ENCODE measurements around the gene DDAH1.
"Not testable (repeated sequence)": the region's sequence is repeated elsewhere in the genome, so short reads cannot be mapped to it uniquely, and the experiment has no call there.

DDAH1 gene

DNA sequence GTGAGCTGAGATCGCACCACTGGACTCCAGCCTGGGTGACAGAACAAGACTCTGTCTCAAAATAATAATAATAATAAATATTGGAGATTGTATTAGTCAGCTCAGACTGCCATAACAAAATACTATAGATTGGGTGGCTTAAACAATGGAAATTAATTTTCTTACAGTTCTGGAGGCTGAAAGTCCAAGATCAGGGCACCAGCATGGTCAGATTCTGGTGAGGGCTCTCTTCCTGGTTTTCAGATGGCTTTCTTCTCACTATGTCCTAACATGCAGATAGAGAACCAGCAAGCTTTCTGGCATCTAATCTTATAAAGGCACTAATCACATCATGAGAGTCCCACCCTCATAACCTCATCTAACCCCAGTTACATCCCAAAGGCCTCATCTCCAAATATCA is 23.2 kb upstream of the DDAH1 start:
- Histone ChIP-seq H3K9me3 (ENCODE audit: low read length) (no peaks in the 10 kb centered on the region), H3K9ac (ENCODE audit: low read length) (no peak overlapping the region), H3K27me3 (ENCODE audit: control insufficient read depth in 1 of 2, insufficient read depth in 2 of 2, low read length in 2 of 2) (no peaks in the 10 kb centered on the region), H3K27ac (ENCODE audit: low read depth, low read length) (no peak overlapping the region), H3K36me3 (ENCODE audit: insufficient read depth, low read length) (no peaks in the 10 kb centered on the region), H3K4me3 (ENCODE audit: low read depth in 1 of 2, low read length in 2 of 2) (no peak overlapping the region), H3K4me1 (ENCODE audit: insufficient read depth, low read length) (no peaks in the 10 kb centered on the region)

GRCh38 chr1:85485516-85485915 is 20.6 kb upstream of the DDAH1 start:
- H3K9ac ChIP-seq (ENCODE audit: low read length) = no peak overlapping the region
- no peak overlapping the region for H3K27ac ChIP-seq (ENCODE audit: low read depth, low read length)
- H3K9me3 ChIP-seq (ENCODE audit: low read length) = no peaks in the 10 kb centered on the region
- no peak overlapping the region for H3K4me3 ChIP-seq (ENCODE audit: low read depth in 1 of 2, low read length in 2 of 2)
- H3K4me1 ChIP-seq (ENCODE audit: insufficient read depth, low read length) = no peaks in the 10 kb centered on the region
- no peaks in the 10 kb centered on the region for H3K27me3 ChIP-seq (ENCODE audit: control insufficient read depth in 1 of 2, insufficient read depth in 2 of 2, low read length in 2 of 2)
- no peaks in the 10 kb centered on the region for H3K36me3 ChIP-seq (ENCODE audit: insufficient read depth, low read length)

DNA sequence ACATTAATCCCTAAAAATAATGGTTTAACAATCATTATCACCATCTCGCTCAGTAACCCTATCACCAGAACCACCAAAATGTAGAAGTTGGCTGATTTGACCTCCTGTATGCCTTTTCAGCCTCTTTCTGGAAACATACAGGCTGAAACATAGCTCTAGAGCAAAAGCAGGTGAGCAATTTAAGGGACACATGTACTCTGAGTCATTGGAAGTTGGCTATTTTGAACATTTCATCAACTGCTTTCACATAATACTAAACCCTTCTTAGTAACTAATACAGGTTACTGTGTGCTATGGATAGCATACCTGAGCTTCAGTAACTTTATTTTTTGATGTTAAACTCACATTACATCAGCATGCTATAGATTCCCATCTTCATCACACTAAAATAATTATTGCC is 19.8 kb upstream of the DDAH1 start:
- H3K4me3 ChIP-seq (ENCODE audit: low read depth in 1 of 2, low read length in 2 of 2) = no peak overlapping the region
- H3K27me3 ChIP-seq (ENCODE audit: control insufficient read depth in 1 of 2, insufficient read depth in 2 of 2, low read length in 2 of 2) = no peaks in the 10 kb centered on the region
- no peaks in the 10 kb centered on the region for H3K4me1 ChIP-seq (ENCODE audit: insufficient read depth, low read length)
- H3K27ac ChIP-seq (ENCODE audit: low read depth, low read length) = no peak overlapping the region
- no peaks in the 10 kb centered on the region for H3K36me3 ChIP-seq (ENCODE audit: insufficient read depth, low read length)
- no peaks in the 10 kb centered on the region for H3K9me3 ChIP-seq (ENCODE audit: low read length)
- no peak overlapping the region for H3K9ac ChIP-seq (ENCODE audit: low read length)

GRCh38 chr1:85484264-85484663 is 19.3 kb upstream of the DDAH1 start:
- Histone ChIP-seq H3K27ac (ENCODE audit: low read depth, low read length) (no peak overlapping the region), H3K9me3 (ENCODE audit: low read length) (no peaks in the 10 kb centered on the region), H3K4me3 (ENCODE audit: low read depth in 1 of 2, low read length in 2 of 2) (no peak overlapping the region), H3K27me3 (ENCODE audit: control insufficient read depth in 1 of 2, insufficient read depth in 2 of 2, low read length in 2 of 2) (no peaks in the 10 kb centered on the region), H3K36me3 (ENCODE audit: insufficient read depth, low read length) (no peaks in the 10 kb centered on the region), H3K4me1 (ENCODE audit: insufficient read depth, low read length) (no peaks in the 10 kb centered on the region), H3K9ac (ENCODE audit: low read length) (no peak overlapping the region)

GRCh38 chr1:85481688-85482087 is 16.7 kb upstream of the DDAH1 start:
- Histone ChIP-seq H3K4me3 (ENCODE audit: low read depth in 1 of 2, low read length in 2 of 2) (no peak overlapping the region), H3K27me3 (ENCODE audit: control insufficient read depth in 1 of 2, insufficient read depth in 2 of 2, low read length in 2 of 2) (no peaks in the 10 kb centered on the region), H3K27ac (ENCODE audit: low read depth, low read length) (no peak overlapping the region), H3K36me3 (ENCODE audit: insufficient read depth, low read length) (no peaks in the 10 kb centered on the region), H3K9ac (ENCODE audit: low read length) (no peak overlapping the region), H3K4me1 (ENCODE audit: insufficient read depth, low read length) (no peaks in the 10 kb centered on the region), H3K9me3 (ENCODE audit: low read length) (no peaks in the 10 kb centered on the region)

DNA sequence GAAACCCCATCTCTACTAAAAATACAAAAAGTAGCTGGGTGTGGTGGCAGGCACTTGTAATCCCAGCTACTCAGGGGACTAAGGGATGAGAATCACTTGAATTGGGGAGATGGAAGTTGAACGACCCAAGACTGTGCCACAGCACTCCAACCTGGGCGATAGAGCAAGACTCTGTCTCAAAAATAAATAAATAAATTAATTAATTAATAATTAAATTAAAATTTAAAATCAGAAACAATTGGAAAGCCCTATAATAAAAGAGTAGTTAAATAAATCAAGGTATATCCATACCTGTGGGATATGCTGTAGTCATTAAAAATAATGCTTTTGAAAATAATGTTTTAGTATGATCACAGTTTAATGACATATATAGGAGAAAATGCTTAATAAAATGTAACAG is 15.6 kb upstream of the DDAH1 start:
- H3K36me3 ChIP-seq (ENCODE audit: insufficient read depth, low read length) = no peaks in the 10 kb centered on the region
- H3K27ac ChIP-seq (ENCODE audit: low read depth, low read length) = no peak overlapping the region
- H3K9me3 ChIP-seq (ENCODE audit: low read length) = no peaks in the 10 kb centered on the region
- H3K27me3 ChIP-seq (ENCODE audit: control insufficient read depth in 1 of 2, insufficient read depth in 2 of 2, low read length in 2 of 2) = no peaks in the 10 kb centered on the region
- H3K9ac ChIP-seq (ENCODE audit: low read length) = no peak overlapping the region
- no peaks in the 10 kb centered on the region for H3K4me1 ChIP-seq (ENCODE audit: insufficient read depth, low read length)
- H3K4me3 ChIP-seq (ENCODE audit: low read depth in 1 of 2, low read length in 2 of 2) = no peak overlapping the region

DNA sequence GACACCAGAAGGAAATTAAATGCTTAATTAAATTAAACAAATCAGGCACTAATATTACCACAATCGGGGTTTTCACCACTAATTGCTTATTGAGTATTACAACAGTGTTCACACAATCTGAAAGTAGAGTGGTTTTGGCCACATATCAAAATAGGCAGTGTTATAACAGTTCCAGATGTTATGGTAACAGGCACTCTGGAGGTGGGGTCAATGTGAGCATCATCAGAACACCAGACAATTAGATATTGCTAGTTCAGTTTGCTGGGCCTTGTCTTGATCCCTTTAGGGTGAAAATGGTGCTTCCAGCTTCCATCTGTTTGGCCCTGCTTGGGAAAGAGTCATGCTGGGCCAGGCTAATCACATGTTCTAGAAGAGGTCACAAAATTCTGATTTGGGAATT is 14.5 kb upstream of the DDAH1 start:
- Histone ChIP-seq H3K36me3 (ENCODE audit: insufficient read depth, low read length) (no peaks in the 10 kb centered on the region), H3K9me3 (ENCODE audit: low read length) (no peaks in the 10 kb centered on the region), H3K4me1 (ENCODE audit: insufficient read depth, low read length) (no peaks in the 10 kb centered on the region), H3K4me3 (ENCODE audit: low read depth in 1 of 2, low read length in 2 of 2) (no peak overlapping the region), H3K9ac (ENCODE audit: low read length) (no peak overlapping the region), H3K27ac (ENCODE audit: low read depth, low read length) (no peak overlapping the region), H3K27me3 (ENCODE audit: control insufficient read depth in 1 of 2, insufficient read depth in 2 of 2, low read length in 2 of 2) (no peaks in the 10 kb centered on the region)

DNA sequence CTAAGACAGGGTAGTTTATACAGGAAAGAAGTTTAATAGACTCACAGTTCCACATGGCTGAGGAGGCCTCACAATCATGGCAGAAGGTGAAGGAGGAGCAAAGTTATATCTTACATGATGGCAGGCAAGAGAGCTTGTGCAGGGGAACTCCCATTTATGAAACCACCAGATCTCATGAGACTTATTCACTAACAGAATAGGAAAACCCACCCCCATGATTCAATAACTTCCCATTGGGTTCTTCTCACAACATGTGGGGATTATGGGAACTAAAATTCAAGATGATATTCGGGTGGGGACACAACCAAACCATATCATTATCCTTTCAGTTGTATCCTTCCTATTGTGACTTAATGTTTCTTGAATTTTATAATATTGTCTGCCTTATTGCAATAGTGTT is 13.4 kb upstream of the DDAH1 start:
- Histone ChIP-seq H3K9ac (ENCODE audit: low read length) (no peak overlapping the region), H3K4me3 (ENCODE audit: low read depth in 1 of 2, low read length in 2 of 2) (no peak overlapping the region), H3K4me1 (ENCODE audit: insufficient read depth, low read length) (no peaks in the 10 kb centered on the region), H3K27ac (ENCODE audit: low read depth, low read length) (no peak overlapping the region), H3K36me3 (ENCODE audit: insufficient read depth, low read length) (no peaks in the 10 kb centered on the region), H3K9me3 (ENCODE audit: low read length) (no peaks in the 10 kb centered on the region), H3K27me3 (ENCODE audit: control insufficient read depth in 1 of 2, insufficient read depth in 2 of 2, low read length in 2 of 2) (no peaks in the 10 kb centered on the region)

DNA sequence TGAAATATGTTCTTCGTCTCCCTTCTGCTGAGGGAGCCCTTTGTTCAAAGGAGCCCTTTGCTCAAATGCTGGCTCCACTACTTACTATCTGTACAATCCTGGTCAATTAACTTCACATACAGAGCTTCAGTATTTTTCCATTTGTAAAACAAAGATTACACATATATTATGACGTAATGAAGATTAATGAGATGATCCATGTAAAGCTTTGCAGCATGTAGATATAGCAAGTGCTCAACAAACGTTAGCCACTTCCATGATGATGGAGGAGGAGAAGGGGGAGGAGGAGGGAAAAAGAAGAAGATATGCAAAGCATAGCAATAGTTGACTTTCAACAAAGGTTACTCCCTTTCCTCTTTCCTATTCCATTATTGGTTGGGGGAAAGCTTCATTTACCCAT is 10.1 kb upstream of the DDAH1 start:
- H3K27ac ChIP-seq (ENCODE audit: low read depth, low read length) = no peak overlapping the region
- H3K36me3 ChIP-seq (ENCODE audit: insufficient read depth, low read length) = no peaks in the 10 kb centered on the region
- H3K4me3 ChIP-seq (ENCODE audit: low read depth in 1 of 2, low read length in 2 of 2) = no peak overlapping the region
- H3K9ac ChIP-seq (ENCODE audit: low read length) = no peak overlapping the region
- H3K27me3 ChIP-seq (ENCODE audit: control insufficient read depth in 1 of 2, insufficient read depth in 2 of 2, low read length in 2 of 2) = no peaks in the 10 kb centered on the region
- H3K9me3 ChIP-seq (ENCODE audit: low read length) = no peaks in the 10 kb centered on the region
- H3K4me1 ChIP-seq (ENCODE audit: insufficient read depth, low read length) = no peaks in the 10 kb centered on the region

GRCh38 chr1:85473390-85473789 is 8.4 kb upstream of the DDAH1 start:
- Histone ChIP-seq H3K4me1 (ENCODE audit: insufficient read depth, low read length) (no peaks in the 10 kb centered on the region), H3K9ac (ENCODE audit: low read length) (no peak overlapping the region), H3K4me3 (ENCODE audit: low read depth in 1 of 2, low read length in 2 of 2) (no peak overlapping the region), H3K27ac (ENCODE audit: low read depth, low read length) (no peak overlapping the region), H3K9me3 (ENCODE audit: low read length) (no peaks in the 10 kb centered on the region), H3K36me3 (ENCODE audit: insufficient read depth, low read length) (no peaks in the 10 kb centered on the region), H3K27me3 (ENCODE audit: control insufficient read depth in 1 of 2, insufficient read depth in 2 of 2, low read length in 2 of 2) (no peaks in the 10 kb centered on the region)

- Histone ChIP-seq H3K4me3 (ENCODE audit: low read depth in 1 of 2, low read length in 2 of 2) (no peak overlapping the region), H3K9me3 (ENCODE audit: low read length) (no peaks in the 10 kb centered on the region), H3K9ac (ENCODE audit: low read length) (no peak overlapping the region), H3K27ac (ENCODE audit: low read depth, low read length) (no peak overlapping the region), H3K4me1 (ENCODE audit: insufficient read depth, low read length) (no peaks in the 10 kb centered on the region), H3K36me3 (ENCODE audit: insufficient read depth, low read length) (no peaks in the 10 kb centered on the region), H3K27me3 (ENCODE audit: control insufficient read depth in 1 of 2, insufficient read depth in 2 of 2, low read length in 2 of 2) (no peaks in the 10 kb centered on the region)
Measured at GRCh38 chr1:85471558-85471957, 6.6 kb upstream of the DDAH1 start.

GRCh38 chr1:85470130-85470529 is 5.2 kb upstream of the DDAH1 start:
- H3K9me3 ChIP-seq (ENCODE audit: low read length); H3K36me3 ChIP-seq (ENCODE audit: insufficient read depth, low read length); H3K4me1 ChIP-seq (ENCODE audit: insufficient read depth, low read length); H3K4me3 ChIP-seq (ENCODE audit: low read depth in 1 of 2, low read length in 2 of 2); H3K9ac ChIP-seq (ENCODE audit: low read length); H3K27ac ChIP-seq (ENCODE audit: low read depth, low read length); H3K27me3 ChIP-seq (ENCODE audit: control insufficient read depth in 1 of 2, insufficient read depth in 2 of 2, low read length in 2 of 2): not testable (repeated sequence)

Data from muscle layer of colon (tissue), 2 donors.